Astrocyte of the spinal cord (primary cell): ENCODE data around the gene NTF3.
"Not testable (repeated sequence)": the region's sequence is repeated elsewhere in the genome, so short reads cannot be mapped to it uniquely, and the experiment has no call there.

Experiments used
- DNase-seq: peaks from one replicate; pipeline ENCODE4 v3.0.0; 2011; ENCODE audit warnings: low read depth, low spot score
- H3K4me3 ChIP-seq: 2 replicates; pipeline ENCODE4 v1.5.1; 2011; ENCODE audit warnings: low read depth, mild to moderate bottlenecking, low read length, moderate library complexity
- in situ Hi-C: cut with HindIII; loops from 2 replicates; pipeline ENCODE4 v1.10.0; 2017; ENCODE audit warnings: low sequenced_read_pairs
- TF ChIP-seq, protein P1 (sequence below): IDR thresholded peaks from 2 replicates; pipeline ENCODE4 v1.5.1; 2012; ENCODE audit warnings: low read depth, mild to moderate bottlenecking, low read length, inconsistent platforms

NTF3 gene

DNA sequence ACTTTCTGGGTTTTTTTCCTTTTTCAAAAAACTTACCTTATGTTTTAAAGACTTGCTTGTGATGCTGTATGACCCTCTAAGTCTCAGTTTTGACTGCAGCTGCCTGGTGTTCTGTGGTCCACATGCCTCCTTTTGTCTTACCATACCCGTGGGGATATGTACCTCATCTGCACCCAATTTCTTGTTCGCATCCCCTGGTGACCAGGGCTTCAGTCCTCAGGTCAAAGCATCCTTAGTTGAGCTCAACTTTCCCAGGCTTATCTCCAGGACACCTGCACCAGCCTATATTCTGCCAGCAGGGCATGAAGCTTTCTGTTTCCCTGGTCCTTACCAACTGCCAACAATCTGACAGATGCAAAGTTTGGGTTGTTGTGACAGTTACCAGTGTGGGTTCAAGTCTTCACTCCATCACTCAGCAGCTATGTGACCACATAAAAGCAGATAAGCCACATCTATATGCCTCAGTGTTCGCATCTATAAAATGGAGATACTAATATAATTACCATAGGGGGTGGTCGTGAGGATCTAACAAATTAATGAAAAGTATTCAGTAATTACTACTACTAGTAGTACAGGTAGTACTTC is 94.0 kb downstream of the NTF3 start:
- in situ Hi-C loops, result no loop called here
- no peak overlapping the region for H3K4me3 ChIP-seq
- TF ChIP-seq, protein P1, sequence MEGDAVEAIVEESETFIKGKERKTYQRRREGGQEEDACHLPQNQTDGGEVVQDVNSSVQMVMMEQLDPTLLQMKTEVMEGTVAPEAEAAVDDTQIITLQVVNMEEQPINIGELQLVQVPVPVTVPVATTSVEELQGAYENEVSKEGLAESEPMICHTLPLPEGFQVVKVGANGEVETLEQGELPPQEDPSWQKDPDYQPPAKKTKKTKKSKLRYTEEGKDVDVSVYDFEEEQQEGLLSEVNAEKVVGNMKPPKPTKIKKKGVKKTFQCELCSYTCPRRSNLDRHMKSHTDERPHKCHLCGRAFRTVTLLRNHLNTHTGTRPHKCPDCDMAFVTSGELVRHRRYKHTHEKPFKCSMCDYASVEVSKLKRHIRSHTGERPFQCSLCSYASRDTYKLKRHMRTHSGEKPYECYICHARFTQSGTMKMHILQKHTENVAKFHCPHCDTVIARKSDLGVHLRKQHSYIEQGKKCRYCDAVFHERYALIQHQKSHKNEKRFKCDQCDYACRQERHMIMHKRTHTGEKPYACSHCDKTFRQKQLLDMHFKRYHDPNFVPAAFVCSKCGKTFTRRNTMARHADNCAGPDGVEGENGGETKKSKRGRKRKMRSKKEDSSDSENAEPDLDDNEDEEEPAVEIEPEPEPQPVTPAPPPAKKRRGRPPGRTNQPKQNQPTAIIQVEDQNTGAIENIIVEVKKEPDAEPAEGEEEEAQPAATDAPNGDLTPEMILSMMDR, result no peak
- DNase-seq, result no peak

DNA sequence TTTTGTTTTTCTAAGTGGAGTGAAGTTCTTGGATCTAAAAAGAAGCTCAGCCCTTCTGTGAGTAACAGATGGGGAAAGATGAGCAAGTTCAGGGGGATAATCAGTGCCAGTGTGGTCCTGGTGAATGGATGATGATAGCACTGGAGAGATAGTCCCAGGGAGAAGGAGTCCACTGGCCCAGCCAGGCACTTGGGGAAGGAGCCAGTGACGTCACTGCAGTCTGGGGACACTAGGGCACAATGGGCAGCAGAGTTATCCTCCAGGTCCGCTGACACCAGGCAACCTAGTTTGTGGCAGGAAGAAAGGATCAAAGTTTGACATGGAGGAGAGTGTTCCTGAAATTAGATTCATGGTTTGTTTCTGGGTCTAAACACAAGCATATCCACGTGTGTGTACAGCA is 101.5 kb downstream of the NTF3 start:
- H3K4me3 ChIP-seq, result no peak overlapping the region
- TF ChIP-seq, protein P1, result no peak
- no peak for DNase-seq
- in situ Hi-C loops, result no loop called here

DNA sequence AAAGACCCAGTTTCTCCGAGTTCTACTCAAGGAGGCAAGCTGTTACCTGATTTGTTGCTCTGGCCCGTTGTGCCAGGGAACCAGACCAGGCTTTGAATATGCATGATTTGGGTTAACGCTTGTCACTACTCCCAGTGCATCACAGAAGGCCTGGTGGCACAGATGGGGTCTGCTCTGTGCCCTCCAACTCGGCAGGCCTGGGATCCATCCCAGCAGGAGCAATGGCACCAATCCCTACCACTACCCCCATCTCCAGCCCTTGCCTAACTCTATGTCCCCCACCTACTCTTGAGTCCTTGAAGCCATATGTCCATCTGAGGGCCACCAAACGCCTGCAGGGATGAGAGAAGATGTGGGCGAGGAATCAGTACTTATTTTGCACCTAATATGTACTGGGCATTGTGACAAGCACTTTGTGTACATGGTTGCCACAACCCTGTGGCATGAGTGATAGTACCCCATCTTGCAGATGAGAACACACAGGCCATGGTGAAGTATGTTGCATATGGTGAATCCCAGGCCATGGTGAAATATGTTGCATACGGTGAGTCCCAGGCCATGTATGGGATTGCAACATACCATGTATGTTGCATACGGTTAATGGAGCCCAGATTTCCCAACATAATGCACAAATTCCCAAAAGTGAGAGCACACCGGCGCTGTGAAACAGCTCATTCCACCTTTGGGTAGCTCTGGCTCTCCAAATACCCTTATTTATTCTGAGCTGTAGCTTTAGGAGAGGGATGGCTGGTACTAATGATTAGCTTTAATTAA is 102.7 kb downstream of the NTF3 start:
- in situ Hi-C loops, result no loop called here
- no peak for DNase-seq
- no peak overlapping the region for H3K4me3 ChIP-seq
- TF ChIP-seq, protein P1, result no peak

DNA sequence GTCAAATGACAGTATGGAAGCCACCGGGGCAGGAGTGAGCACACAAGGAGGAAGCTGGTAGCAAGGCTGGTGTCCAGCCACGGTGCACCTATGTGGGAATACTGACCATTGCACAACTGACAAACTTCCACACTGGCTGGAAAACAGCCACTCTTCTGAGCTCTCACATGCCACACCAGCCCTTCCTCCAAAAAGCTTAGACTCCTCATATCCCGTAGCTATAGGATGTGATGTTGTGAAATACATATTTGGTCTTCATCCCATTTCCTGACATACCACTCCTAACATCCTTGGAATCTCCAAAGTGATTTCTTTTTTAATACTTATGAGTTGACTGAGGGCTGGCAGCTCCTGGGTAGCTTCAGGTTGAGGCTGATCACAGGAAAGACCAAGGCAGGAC is 103.6 kb downstream of the NTF3 start:
- no peak overlapping the region for H3K4me3 ChIP-seq
- DNase-seq, result no peak
- TF ChIP-seq, protein P1, result no peak
- in situ Hi-C loops, result no loop called here

DNA sequence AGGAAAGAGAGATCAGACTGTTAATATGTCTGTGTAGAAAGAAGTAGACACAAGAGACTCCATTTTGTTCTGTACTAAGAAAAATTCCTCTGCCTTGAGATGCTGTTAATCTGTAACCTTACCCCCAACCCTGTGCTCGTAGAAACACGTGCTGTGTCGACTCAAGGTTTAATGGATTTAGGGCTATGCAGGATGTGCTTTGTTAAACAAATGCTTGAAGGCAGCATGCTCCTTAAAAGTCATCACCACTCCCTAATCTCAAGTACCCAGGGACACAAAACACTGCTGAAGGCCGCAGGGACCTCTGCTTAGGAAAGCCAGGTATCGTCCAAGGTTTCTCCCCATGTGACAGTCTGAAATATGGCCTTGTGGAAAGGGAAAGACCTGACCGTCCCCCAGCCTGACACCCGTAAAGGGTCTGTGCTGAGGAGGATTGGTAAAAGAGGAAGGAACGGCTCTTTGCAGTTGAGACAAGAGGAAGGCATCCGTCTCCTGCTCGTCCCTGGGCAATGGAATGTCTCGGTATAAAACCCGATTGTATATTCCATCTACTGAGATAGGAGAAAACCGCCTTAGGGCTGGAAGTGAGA is 105.2 kb downstream of the NTF3 start:
- in situ Hi-C loops, H3K4me3 ChIP-seq, DNase-seq: not testable (repeated sequence)

DNA sequence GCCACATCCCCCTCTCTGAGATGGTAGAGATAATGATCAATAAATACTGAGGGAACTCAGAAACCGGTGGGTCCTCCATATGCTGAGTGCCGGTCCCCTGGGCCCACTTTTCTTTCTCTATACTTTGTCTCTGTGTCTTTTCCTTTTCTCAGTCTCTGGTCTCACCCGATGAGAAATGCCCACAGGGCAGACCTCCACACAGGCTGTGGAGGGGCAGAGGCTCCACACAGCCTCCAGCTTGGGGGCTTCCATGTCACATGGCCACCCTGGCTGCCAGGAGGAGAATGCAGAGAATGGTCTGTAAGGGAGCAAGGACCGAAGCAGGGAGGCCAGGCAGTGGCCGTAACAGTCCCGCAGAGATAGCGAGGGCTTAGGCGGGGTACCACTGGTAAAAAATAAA is 105.9 kb downstream of the NTF3 start:
- no peak for DNase-seq
- TF ChIP-seq, protein P1, result no peak
- in situ Hi-C loops, result no loop called here
- no peak overlapping the region for H3K4me3 ChIP-seq
